ENCODE measurements around the gene PTK7.
"Not testable (repeated sequence)": the region's sequence is repeated elsewhere in the genome, so short reads cannot be mapped to it uniquely, and the experiment has no call there.

DNA sequence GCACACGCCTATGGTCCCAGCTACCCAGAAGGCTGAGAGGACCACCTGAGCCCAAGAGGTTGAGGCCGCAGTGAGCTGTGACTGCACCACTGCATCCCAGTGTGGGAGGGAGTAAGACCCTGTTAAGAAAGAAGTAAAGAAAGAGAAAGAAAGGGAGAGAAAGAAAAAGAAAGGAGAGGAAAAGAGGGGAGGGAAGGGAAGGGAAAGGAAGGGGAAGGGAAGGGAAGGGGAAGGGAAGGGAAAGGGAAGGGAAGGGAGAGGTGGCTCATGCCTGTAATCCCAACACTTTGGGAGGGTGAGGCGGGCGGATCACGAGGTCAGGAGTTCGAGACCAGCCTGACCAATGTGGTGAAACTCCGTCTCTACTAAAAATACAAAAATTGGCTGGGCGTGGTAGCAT, 34.6 kb upstream of the PTK7 start:
- TF ChIP-seq EZH2 (IDR thresholded peaks at IDR 0.05; ENCODE audit: low read length, unreplicated experiment): not testable (repeated sequence)
- TF ChIP-seq, protein P1, sequence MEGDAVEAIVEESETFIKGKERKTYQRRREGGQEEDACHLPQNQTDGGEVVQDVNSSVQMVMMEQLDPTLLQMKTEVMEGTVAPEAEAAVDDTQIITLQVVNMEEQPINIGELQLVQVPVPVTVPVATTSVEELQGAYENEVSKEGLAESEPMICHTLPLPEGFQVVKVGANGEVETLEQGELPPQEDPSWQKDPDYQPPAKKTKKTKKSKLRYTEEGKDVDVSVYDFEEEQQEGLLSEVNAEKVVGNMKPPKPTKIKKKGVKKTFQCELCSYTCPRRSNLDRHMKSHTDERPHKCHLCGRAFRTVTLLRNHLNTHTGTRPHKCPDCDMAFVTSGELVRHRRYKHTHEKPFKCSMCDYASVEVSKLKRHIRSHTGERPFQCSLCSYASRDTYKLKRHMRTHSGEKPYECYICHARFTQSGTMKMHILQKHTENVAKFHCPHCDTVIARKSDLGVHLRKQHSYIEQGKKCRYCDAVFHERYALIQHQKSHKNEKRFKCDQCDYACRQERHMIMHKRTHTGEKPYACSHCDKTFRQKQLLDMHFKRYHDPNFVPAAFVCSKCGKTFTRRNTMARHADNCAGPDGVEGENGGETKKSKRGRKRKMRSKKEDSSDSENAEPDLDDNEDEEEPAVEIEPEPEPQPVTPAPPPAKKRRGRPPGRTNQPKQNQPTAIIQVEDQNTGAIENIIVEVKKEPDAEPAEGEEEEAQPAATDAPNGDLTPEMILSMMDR (conservative IDR thresholded peaks at IDR 0.05; ENCODE audit: low read depth, low read length): not testable (repeated sequence)
